ENCODE measurements around the gene CREB3L2. TPM values are rescaled to one million over a fixed set of nuclear protein-coding genes. Genes with fewer than 3 reads are reported as not detected.

CREB3L2 gene
- total and polyA plus RNA-seq, 2 of the 4 experiments (the other 2 are of a cell fraction), result 42.3 to 57.9 TPM

DNA sequence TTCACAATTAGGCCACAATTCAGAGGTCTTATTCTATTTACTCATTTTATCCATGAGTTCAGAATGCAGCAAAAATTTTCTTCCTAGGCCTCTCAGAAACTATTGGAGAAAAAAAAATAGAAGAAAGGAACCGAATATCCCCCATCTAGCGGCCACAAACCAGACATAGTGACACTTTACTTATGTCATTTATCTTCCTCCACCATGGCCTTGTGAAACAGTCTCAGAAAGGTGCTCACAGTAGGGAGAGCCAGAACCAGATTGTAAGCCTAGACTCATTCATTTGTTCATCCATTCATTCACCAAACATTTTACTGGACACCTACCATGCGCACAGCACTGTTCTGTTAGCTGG, 16.0 kb downstream of the CREB3L2 start:
- no CpG with 5 or more reads among the region's 3 CpGs for WGBS, 2 experiments (ENCODE audit: extremely low coverage in 2 of 2, insufficient read length in 1 of 2)
- H4K20me1 ChIP-seq (ENCODE audit: insufficient read depth, low read length), result peaks cover 36% of the 10 kb centered on the region
- no peak overlapping the region for H2AFZ ChIP-seq (replicated peaks; ENCODE audit: low read length, poor library complexity)
- peak overlapping the region; percentile 2; the same call in 1 of the 2 replicates for H3K18ac ChIP-seq (ENCODE audit: low read depth, low read length)
- TF ChIP-seq CEBPB (IDR thresholded peaks at IDR 0.05; ENCODE audit: low read depth, low read length) (no peak), NFE2L2 (IDR thresholded peaks at IDR 0.05; ENCODE audit: low read depth, low read length) (no peak), BHLHE40 (IDR thresholded peaks at IDR 0.05; ENCODE audit: low read depth, low read length) (no peak), RAD21 (IDR thresholded peaks at IDR 0.05; ENCODE audit: low read length) (no peak), MXI1 (IDR thresholded peaks at IDR 0.05; ENCODE audit: borderline replicate concordance, low read depth, low read length) (no peak), RCOR1 (IDR thresholded peaks at IDR 0.05; ENCODE audit: insufficient replicate concordance, low read length) (no peak), MAZ (IDR thresholded peaks at IDR 0.05; ENCODE audit: borderline replicate concordance, low read depth, low read length) (no peak), POLR2A (IDR thresholded peaks at IDR 0.05; ENCODE audit: low read depth, low read length) (no peak), MAFK (IDR thresholded peaks at IDR 0.05; ENCODE audit: low read depth, low read length) (no peak), RFX5 (IDR thresholded peaks at IDR 0.05; ENCODE audit: low read depth, low read length) (no peak), SMC3 (IDR thresholded peaks at IDR 0.05; ENCODE audit: low read depth, low read length) (no peak), CHD1 (IDR thresholded peaks at IDR 0.05; ENCODE audit: low read depth, low read length) (no peak), FOS (IDR thresholded peaks at IDR 0.05; ENCODE audit: low read depth, low read length) (no peak)
- TF ChIP-seq, protein P1, sequence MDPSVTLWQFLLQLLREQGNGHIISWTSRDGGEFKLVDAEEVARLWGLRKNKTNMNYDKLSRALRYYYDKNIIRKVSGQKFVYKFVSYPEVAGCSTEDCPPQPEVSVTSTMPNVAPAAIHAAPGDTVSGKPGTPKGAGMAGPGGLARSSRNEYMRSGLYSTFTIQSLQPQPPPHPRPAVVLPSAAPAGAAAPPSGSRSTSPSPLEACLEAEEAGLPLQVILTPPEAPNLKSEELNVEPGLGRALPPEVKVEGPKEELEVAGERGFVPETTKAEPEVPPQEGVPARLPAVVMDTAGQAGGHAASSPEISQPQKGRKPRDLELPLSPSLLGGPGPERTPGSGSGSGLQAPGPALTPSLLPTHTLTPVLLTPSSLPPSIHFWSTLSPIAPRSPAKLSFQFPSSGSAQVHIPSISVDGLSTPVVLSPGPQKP (IDR thresholded peaks at IDR 0.05; ENCODE audit: borderline replicate concordance, low read depth, low read length), result no peak
- TF ChIP-seq, protein P2, sequence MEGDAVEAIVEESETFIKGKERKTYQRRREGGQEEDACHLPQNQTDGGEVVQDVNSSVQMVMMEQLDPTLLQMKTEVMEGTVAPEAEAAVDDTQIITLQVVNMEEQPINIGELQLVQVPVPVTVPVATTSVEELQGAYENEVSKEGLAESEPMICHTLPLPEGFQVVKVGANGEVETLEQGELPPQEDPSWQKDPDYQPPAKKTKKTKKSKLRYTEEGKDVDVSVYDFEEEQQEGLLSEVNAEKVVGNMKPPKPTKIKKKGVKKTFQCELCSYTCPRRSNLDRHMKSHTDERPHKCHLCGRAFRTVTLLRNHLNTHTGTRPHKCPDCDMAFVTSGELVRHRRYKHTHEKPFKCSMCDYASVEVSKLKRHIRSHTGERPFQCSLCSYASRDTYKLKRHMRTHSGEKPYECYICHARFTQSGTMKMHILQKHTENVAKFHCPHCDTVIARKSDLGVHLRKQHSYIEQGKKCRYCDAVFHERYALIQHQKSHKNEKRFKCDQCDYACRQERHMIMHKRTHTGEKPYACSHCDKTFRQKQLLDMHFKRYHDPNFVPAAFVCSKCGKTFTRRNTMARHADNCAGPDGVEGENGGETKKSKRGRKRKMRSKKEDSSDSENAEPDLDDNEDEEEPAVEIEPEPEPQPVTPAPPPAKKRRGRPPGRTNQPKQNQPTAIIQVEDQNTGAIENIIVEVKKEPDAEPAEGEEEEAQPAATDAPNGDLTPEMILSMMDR (conservative IDR thresholded peaks at IDR 0.05; ENCODE audit: low read depth, low read length), result no peak
- TF ChIP-seq, protein P3, sequence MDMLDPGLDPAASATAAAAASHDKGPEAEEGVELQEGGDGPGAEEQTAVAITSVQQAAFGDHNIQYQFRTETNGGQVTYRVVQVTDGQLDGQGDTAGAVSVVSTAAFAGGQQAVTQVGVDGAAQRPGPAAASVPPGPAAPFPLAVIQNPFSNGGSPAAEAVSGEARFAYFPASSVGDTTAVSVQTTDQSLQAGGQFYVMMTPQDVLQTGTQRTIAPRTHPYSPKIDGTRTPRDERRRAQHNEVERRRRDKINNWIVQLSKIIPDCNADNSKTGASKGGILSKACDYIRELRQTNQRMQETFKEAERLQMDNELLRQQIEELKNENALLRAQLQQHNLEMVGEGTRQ (IDR thresholded peaks at IDR 0.05; ENCODE audit: low read depth, low read length), result no peak
- peak overlapping the region; percentile 4; the same call in 1 of the 3 replicates for H2BK15ac ChIP-seq (ENCODE audit: low read depth, low read length)
- peak overlapping the region; percentile 16; the same call in 1 of the 2 replicates for H4K5ac ChIP-seq (ENCODE audit: low read depth, low read length)
- POLR2A ChIA-PET (ENCODE audit: unreplicated experiment), result no interaction called here
- ATAC-seq (ENCODE audit: low read depth), result no peak
- H2BK120ac ChIP-seq (ENCODE audit: low read depth, low read length), result peak overlapping the region; percentile 87; the same call in 1 of the 2 replicates
- H3K79me1 ChIP-seq (ENCODE audit: low read depth in 1 of 2, low read length in 2 of 2), result peaks cover 13 to 87% of the 10 kb centered on the region in 2 experiments; a peak in 3 of 4 replicates
- peak overlapping the region; percentile 73; the same call in 1 of the 2 replicates for H4K91ac ChIP-seq (ENCODE audit: insufficient read depth, low read depth, low read length)
- no peaks in the 10 kb centered on the region for H3K9me3 ChIP-seq (ENCODE audit: control insufficient read depth, insufficient read depth, low read length)
- H3K27me3 ChIP-seq (ENCODE audit: control insufficient read depth, insufficient read depth, low read length), result no peaks in the 10 kb centered on the region
- H3K27ac ChIP-seq (ENCODE audit: insufficient read depth, low read length), result peak overlapping the region; percentile 89
- peak overlapping the region; percentile 75; the same call in 1 of the 2 replicates for H3K4me2 ChIP-seq (ENCODE audit: low read depth, low read length)
- H3K9ac ChIP-seq (ENCODE audit: low read depth, low read length), result no peak overlapping the region; the same call in 1 of the 2 replicates
- CTCF ChIA-PET, result no interaction called here
- dilution Hi-C loops (cut with HindIII; ENCODE audit: low sequenced_read_pairs, unreplicated experiment) (no loop called here), in situ Hi-C loops (cut with MboI; ENCODE audit: low sequenced_read_pairs) (loop anchor here (25.0 kb wide), 1 partner anchor 849 kb away; no protein-coding TSS in a partner anchor), intact Hi-C loops (cut with micrococcal nuclease) (no loop called here)
- no peak overlapping the region for H3K4me3 ChIP-seq (ENCODE audit: insufficient read depth, low read depth, low read length)
- peak overlapping the region; percentile 58 for H2AK9ac ChIP-seq (replicated peaks; ENCODE audit: low read depth, low read length, poor library complexity)
- H3K4ac ChIP-seq (ENCODE audit: low read depth, low read length), result peak overlapping the region; percentile 82; the same call in 1 of the 2 replicates
- H2AK5ac ChIP-seq (ENCODE audit: low read depth, low read length), result peak overlapping the region; percentile 45; the same call in 1 of the 2 replicates
- H2BK20ac ChIP-seq (ENCODE audit: low read depth, low read length), result peak overlapping the region; percentile 64; the same call in 1 of the 2 replicates
- H3K56ac ChIP-seq (ENCODE audit: extremely low read depth, insufficient read depth, low read length), result peak overlapping the region; percentile 22; the same call in 1 of the 2 replicates
- no peak for DNase-seq
- peaks cover 45% of the 10 kb centered on the region for H3K9me1 ChIP-seq (ENCODE audit: insufficient read depth, low read length)
- peak overlapping the region; percentile 55 for H3K23ac ChIP-seq (ENCODE audit: low read depth, low read length)
- H3K4me1 ChIP-seq (ENCODE audit: control insufficient read depth, insufficient read depth, low read length), result peaks cover 54% of the 10 kb centered on the region
- H2BK5ac ChIP-seq (ENCODE audit: low read depth, low read length, poor library complexity, severe bottlenecking), result peak overlapping the region; percentile 29
- BruUV-seq (replicated peaks), result no TSS peak
- H4K8ac ChIP-seq (ENCODE audit: low read depth in 2 of 2, low read length in 2 of 2), result peak overlapping the region in 1 of 2 experiments; percentile 83; a peak in 3 of 4 replicates
- peak overlapping the region; percentile 59; the same call in 1 of the 2 replicates for H3K14ac ChIP-seq (replicated peaks; ENCODE audit: low read depth, low read length)
- H3K36me3 ChIP-seq (ENCODE audit: control insufficient read depth, insufficient read depth, low read length), result peaks cover 13% of the 10 kb centered on the region
